ENCODE results near the gene LRMDA. TPM values are rescaled to one million over a fixed set of nuclear protein-coding genes. Genes with fewer than 3 reads are reported as not detected.

LRMDA gene
- total RNA-seq, 2 donors from 2014 or later, result 9.6 to 12.6 TPM

GRCh38 chr10:76086170-76086760, 654.8 kb downstream of the LRMDA start:
- Histone ChIP-seq H3K4me3 (no peak overlapping the region), H3K4me1 (replicated peaks) (no peaks in the 10 kb centered on the region), H3K27ac (peak overlapping the region; percentile 13 to 19), H3K9me3 (no peaks in the 10 kb centered on the region), H3K36me3 (no peaks in the 10 kb centered on the region), H3K27me3 (replicated peaks; ENCODE audit: insufficient read depth) (no peaks in the 10 kb centered on the region)
- TF ChIP-seq, protein P1, sequence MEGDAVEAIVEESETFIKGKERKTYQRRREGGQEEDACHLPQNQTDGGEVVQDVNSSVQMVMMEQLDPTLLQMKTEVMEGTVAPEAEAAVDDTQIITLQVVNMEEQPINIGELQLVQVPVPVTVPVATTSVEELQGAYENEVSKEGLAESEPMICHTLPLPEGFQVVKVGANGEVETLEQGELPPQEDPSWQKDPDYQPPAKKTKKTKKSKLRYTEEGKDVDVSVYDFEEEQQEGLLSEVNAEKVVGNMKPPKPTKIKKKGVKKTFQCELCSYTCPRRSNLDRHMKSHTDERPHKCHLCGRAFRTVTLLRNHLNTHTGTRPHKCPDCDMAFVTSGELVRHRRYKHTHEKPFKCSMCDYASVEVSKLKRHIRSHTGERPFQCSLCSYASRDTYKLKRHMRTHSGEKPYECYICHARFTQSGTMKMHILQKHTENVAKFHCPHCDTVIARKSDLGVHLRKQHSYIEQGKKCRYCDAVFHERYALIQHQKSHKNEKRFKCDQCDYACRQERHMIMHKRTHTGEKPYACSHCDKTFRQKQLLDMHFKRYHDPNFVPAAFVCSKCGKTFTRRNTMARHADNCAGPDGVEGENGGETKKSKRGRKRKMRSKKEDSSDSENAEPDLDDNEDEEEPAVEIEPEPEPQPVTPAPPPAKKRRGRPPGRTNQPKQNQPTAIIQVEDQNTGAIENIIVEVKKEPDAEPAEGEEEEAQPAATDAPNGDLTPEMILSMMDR (IDR thresholded peaks at IDR 0.05), result no peak
- TF ChIP-seq POLR2AphosphoS5 (IDR thresholded peaks at IDR 0.05), result no peak
- no peak for TF ChIP-seq POLR2A (IDR thresholded peaks at IDR 0.05)
- 26% methylated on average over 6 of the region's 6 CpGs for WGBS
- DNase-seq (ENCODE audit: low spot score), result no peak
- intact Hi-C loops (cut with DNase I), result loop anchor here (2.0 to 10.0 kb wide), 7 partner anchors 49 to 791 kb away; no protein-coding TSS in a partner anchor

- DNase-seq (ENCODE audit: low spot score), result peak; percentile 77
- H3K27ac ChIP-seq, result peak overlapping the region; percentile 13 to 19
- intact Hi-C loops (cut with DNase I), result loop anchor here (2.0 to 10.0 kb wide), 7 partner anchors 50 to 792 kb away; no protein-coding TSS in a partner anchor
- H3K4me3 ChIP-seq, result no peak overlapping the region
- no peaks in the 10 kb centered on the region for H3K36me3 ChIP-seq
- WGBS, result 11% methylated on average over 9 of the region's 9 CpGs
- no peaks in the 10 kb centered on the region for H3K27me3 ChIP-seq (replicated peaks; ENCODE audit: insufficient read depth)
- H3K4me1 ChIP-seq (replicated peaks), result no peaks in the 10 kb centered on the region
- no peak for TF ChIP-seq POLR2A (IDR thresholded peaks at IDR 0.05)
- peak; percentile 82 for TF ChIP-seq POLR2AphosphoS5 (IDR thresholded peaks at IDR 0.05)
- TF ChIP-seq, protein P1 (IDR thresholded peaks at IDR 0.05), result peak; percentile 58 to 80 (median 68)
- H3K9me3 ChIP-seq, result no peaks in the 10 kb centered on the region
Measured at GRCh38 chr10:76086761-76087639, 655.6 kb downstream of the LRMDA start.

DNA sequence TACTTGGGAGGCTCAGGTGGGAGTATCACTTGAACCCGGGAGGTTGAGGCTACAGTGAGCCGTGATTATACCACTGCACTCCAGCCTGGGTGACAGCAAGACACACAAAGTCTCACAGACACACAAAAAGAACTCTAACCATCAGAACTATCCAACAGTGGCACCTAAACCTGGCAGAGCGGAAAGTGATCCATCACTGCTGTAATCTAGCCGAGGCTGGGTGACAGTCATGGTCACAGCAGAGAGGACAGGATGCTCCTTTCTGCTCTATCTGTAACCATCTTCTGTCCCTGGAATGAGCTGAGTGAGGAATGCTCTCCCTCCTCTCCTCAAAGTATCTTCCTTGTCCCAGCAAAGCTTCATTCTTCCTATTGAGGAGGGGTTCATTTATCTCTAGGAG, 656.6 kb downstream of the LRMDA start:
- WGBS, result 90% methylated on average over 4 of the region's 4 CpGs
- H3K36me3 ChIP-seq, result no peaks in the 10 kb centered on the region
- TF ChIP-seq POLR2A (IDR thresholded peaks at IDR 0.05), result no peak
- TF ChIP-seq POLR2AphosphoS5 (IDR thresholded peaks at IDR 0.05), result no peak
- TF ChIP-seq, protein P1 (IDR thresholded peaks at IDR 0.05), result no peak
- H3K4me3 ChIP-seq, result no peak overlapping the region
- intact Hi-C loops (cut with DNase I), result loop anchor here (5.0 to 10.0 kb wide), 6 partner anchors 51 to 793 kb away; no protein-coding TSS in a partner anchor
- no peaks in the 10 kb centered on the region for H3K4me1 ChIP-seq (replicated peaks)
- H3K9me3 ChIP-seq, result no peaks in the 10 kb centered on the region
- H3K27ac ChIP-seq, result no peak overlapping the region
- DNase-seq (ENCODE audit: low spot score), result no peak
- no peaks in the 10 kb centered on the region for H3K27me3 ChIP-seq (replicated peaks; ENCODE audit: insufficient read depth)

DNA sequence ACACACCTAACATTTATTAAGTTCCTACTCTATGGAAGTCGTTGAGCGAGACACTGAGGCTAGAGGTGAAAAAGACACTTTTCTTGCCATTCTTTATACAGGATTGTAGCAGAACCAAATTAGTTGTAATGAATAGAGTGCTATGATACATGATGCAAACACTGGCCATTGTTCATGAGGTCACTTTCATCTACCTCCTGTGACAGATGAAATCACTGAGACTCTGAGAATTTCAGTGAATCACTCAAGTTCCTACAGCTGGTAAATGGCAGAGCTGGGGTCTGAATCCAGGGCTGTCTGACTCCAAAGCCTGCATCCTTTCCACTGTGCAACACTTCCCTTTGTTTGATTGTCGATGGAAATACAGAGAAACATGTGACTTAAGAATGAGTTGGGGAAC, 657.6 kb downstream of the LRMDA start:
- H3K36me3 ChIP-seq, result no peaks in the 10 kb centered on the region
- no peaks in the 10 kb centered on the region for H3K4me1 ChIP-seq (replicated peaks)
- H3K4me3 ChIP-seq, result no peak overlapping the region
- intact Hi-C loops (cut with DNase I), result loop anchor here (5.0 to 10.0 kb wide), 6 partner anchors 52 to 794 kb away; no protein-coding TSS in a partner anchor
- DNase-seq (ENCODE audit: low spot score), result no peak
- no peaks in the 10 kb centered on the region for H3K9me3 ChIP-seq
- H3K27me3 ChIP-seq (replicated peaks; ENCODE audit: insufficient read depth), result no peaks in the 10 kb centered on the region
- H3K27ac ChIP-seq, result no peak overlapping the region
- TF ChIP-seq, protein P1 (IDR thresholded peaks at IDR 0.05), result no peak
- TF ChIP-seq POLR2A (IDR thresholded peaks at IDR 0.05), result no peak
- TF ChIP-seq POLR2AphosphoS5 (IDR thresholded peaks at IDR 0.05), result no peak
- WGBS, result 95% methylated on average over 3 of the region's 3 CpGs
